GM12875 (cell line): Measurements from ENCODE around the gene TTLL8.

Source experiments
- H3K4me3 ChIP-seq: one replicate; pipeline ENCODE4 v1.5.1; 2011; ENCODE audit warnings: low read depth, low read length, control low read depth
- CTCF ChIP-seq: IDR thresholded peaks from 2 replicates; pipeline ENCODE4 v1.5.1; 2011; ENCODE audit warnings: low read depth, mild to moderate bottlenecking, control low read depth, inconsistent platforms, low read length, moderate library complexity, borderline replicate concordance; ENCODE audit not compliant: insufficient read depth

The TTLL8 gene

GRCh38 chr22:50016308-50016987, 41.6 kb downstream of the TTLL8 start:
- no peak for TF ChIP-seq CTCF
- no peak overlapping the region for H3K4me3 ChIP-seq

- no peak for TF ChIP-seq CTCF
- no peak overlapping the region for H3K4me3 ChIP-seq
Observed at GRCh38 chr22:50015451-50016307, 42.4 kb downstream of the TTLL8 start.

GRCh38 chr22:50014655-50015401, 43.3 kb downstream of the TTLL8 start:
- TF ChIP-seq CTCF, result no peak
- no peak overlapping the region for H3K4me3 ChIP-seq

GRCh38 chr22:50014053-50014501, 44.0 kb downstream of the TTLL8 start:
- no peak for TF ChIP-seq CTCF
- no peak overlapping the region for H3K4me3 ChIP-seq

- H3K4me3 ChIP-seq, result no peak within 1 kb of the TSS
- no peak for TF ChIP-seq CTCF
Observed at GRCh38 chr22:50012211-50013181, 45.6 kb downstream of the TTLL8 start, which contains the start of gene IL17REL. IL17REL (minus strand) TSS chr22:50012765; CDS start chr22:50012646, 119 bp downstream.

GRCh38 chr22:50011447-50012210, 46.5 kb downstream of the TTLL8 start:
- H3K4me3 ChIP-seq, result no peak overlapping the region
- TF ChIP-seq CTCF, result no peak
